GM23338 (cell line): Measurements from ENCODE around the gene GAA. TPM values are rescaled to one million over a fixed set of nuclear protein-coding genes. Genes with fewer than 3 reads are reported as not detected.

ENCODE experiments used
- ATAC-seq: fragments of 200-7000 bp; cut with Tn5 transposase; 3 replicates; pipeline ENCODE4 v1.9.1; 2020
- DNase-seq: peaks from one replicate; pipeline ENCODE4 v3.0.0-alpha.2; 2015; ENCODE audit warnings: low spot score
- H2AFZ ChIP-seq: fragments of 200-600 bp; sonication (generic); 2 replicates; pipeline ENCODE4 v1.8.0; 2016; ENCODE audit warnings: antibody characterized with exemption, mild to moderate bottlenecking, moderate library complexity
- H3F3A ChIP-seq: fragments of 200-600 bp; sonication (generic); replicated peaks from 2 replicates; pipeline ENCODE4 v1.8.0; 2017; ENCODE audit warnings: antibody characterized with exemption, mixed run types, low read depth
- H3K27ac ChIP-seq: fragments of 200-600 bp; sonication (generic); 2 replicates; pipeline ENCODE4 v1.6.1; 2016; ENCODE audit warnings: low read depth
- H3K27me3 ChIP-seq: fragments of 200-600 bp; sonication (generic); 2 replicates; pipeline ENCODE4 v1.8.0; 2016; ENCODE audit warnings: mild to moderate bottlenecking, mixed run types, moderate library complexity; ENCODE audit not compliant: insufficient read depth
- H3K36me3 ChIP-seq: fragments of 200-600 bp; sonication (generic); 2 replicates; pipeline ENCODE4 v1.8.0; 2016; ENCODE audit warnings: mild to moderate bottlenecking; ENCODE audit not compliant: insufficient read depth
- H3K4me1 ChIP-seq: fragments of 200-600 bp; sonication (generic); 2 replicates; pipeline ENCODE4 v1.8.0; 2016; ENCODE audit warnings: mild to moderate bottlenecking, moderate library complexity; ENCODE audit not compliant: insufficient read depth
- H3K4me2 ChIP-seq: fragments of 200-600 bp; sonication (generic); 2 replicates; pipeline ENCODE4 v1.7.1; 2017; ENCODE audit warnings: mixed run types
- H3K4me3 ChIP-seq: fragments of 200-600 bp; sonication (generic); 2 replicates; pipeline ENCODE4 v1.6.1; 2016; ENCODE audit warnings: mixed run types
- H3K79me2 ChIP-seq: fragments of 200-600 bp; sonication (generic); replicated peaks from 2 replicates; pipeline ENCODE4 v1.8.0; 2017; ENCODE audit warnings: mild to moderate bottlenecking; ENCODE audit not compliant: insufficient read depth
- H3K9me2 ChIP-seq: fragments of 200-600 bp; sonication (generic); 2 replicates; pipeline ENCODE4 v1.8.0; 2017; ENCODE audit not compliant: insufficient read depth
- H4K20me1 ChIP-seq: fragments of 200-600 bp; sonication (generic); replicated peaks from 2 replicates; pipeline ENCODE4 v1.8.0; 2017; ENCODE audit warnings: mild to moderate bottlenecking; ENCODE audit not compliant: insufficient read depth
- H3K27ac Mint-ChIP-seq: 2 replicates; pipeline ENCODE4 v1.8.0; 2020; ENCODE audit warnings: inconsistent platforms, mild to moderate bottlenecking, moderate library complexity, mixed read lengths
- H3K27me3 Mint-ChIP-seq: 3 replicates; pipeline ENCODE4 v1.8.0; 2022; ENCODE audit warnings: low read depth, mild to moderate bottlenecking, moderate library complexity, mixed read lengths, inconsistent platforms; ENCODE audit not compliant: insufficient read depth, poor library complexity
- H3K36me3 Mint-ChIP-seq: 3 replicates; pipeline ENCODE4 v1.8.0; 2021; ENCODE audit warnings: low read depth, mild to moderate bottlenecking, inconsistent platforms, moderate library complexity, mixed read lengths
- H3K4me1 Mint-ChIP-seq: 3 replicates; pipeline ENCODE4 v1.8.0; 2020; ENCODE audit warnings: mild to moderate bottlenecking, inconsistent platforms, mixed read lengths
- H3K4me3 Mint-ChIP-seq: 3 replicates; pipeline ENCODE4 v1.8.0; 2021; ENCODE audit warnings: moderate library complexity, mild to moderate bottlenecking, inconsistent platforms, mixed read lengths
- H3K9me3 Mint-ChIP-seq: 3 replicates; pipeline ENCODE4 v1.8.0; 2020; ENCODE audit warnings: moderate library complexity, mild to moderate bottlenecking, inconsistent platforms, mixed read lengths
- CTCF ChIP-seq, 2 experiments: fragments of 200-600 bp in 1 of 2; sonication (generic) in 1 of 2; conservative IDR thresholded peaks; 2 replicates each; pipeline versions ENCODE4 v1.5.1 to v1.6.1; 2016 to 2017; ENCODE audit warnings: antibody characterized with exemption in 2 of 2, low read depth in 2 of 2, mild to moderate bottlenecking in 2 of 2, moderate library complexity in 1 of 2
- ETS1 ChIP-seq: IDR thresholded peaks from 2 replicates; pipeline ENCODE4 v1.6.1; 2016; ENCODE audit warnings: antibody characterized with exemption
- JUNB ChIP-seq: IDR thresholded peaks from one replicate; pipeline ENCODE4 v1.6.1; 2016; ENCODE audit warnings: antibody characterized with exemption; ENCODE audit not compliant: unreplicated experiment
- NANOG ChIP-seq: IDR thresholded peaks from 2 replicates; pipeline ENCODE4 v1.6.1; 2016; ENCODE audit warnings: antibody characterized with exemption, borderline replicate concordance
- POLR2AphosphoS5 ChIP-seq: IDR thresholded peaks from 2 replicates; pipeline ENCODE4 v1.6.1; 2016; ENCODE audit warnings: antibody characterized with exemption, low read depth
- REST ChIP-seq: IDR thresholded peaks from one replicate; pipeline ENCODE4 v1.6.1; 2018; ENCODE audit warnings: antibody characterized with exemption; ENCODE audit not compliant: unreplicated experiment
- ZNF114 ChIP-seq: fragments of 250-450 bp; sonication (Bioruptor Pico); IDR thresholded peaks from 2 replicates; pipeline ENCODE4 v1.5.0; 2020; ENCODE audit warnings: mild to moderate bottlenecking, moderate library complexity
- polyA plus RNA-seq: library from polyadenylated mRNA; unstranded; fragments of >200 nt; fragmentation: Nextera tagmentation; extraction: Ambion mirVana; gene quantifications from 2 replicates; pipeline ENCODE4 v1.2.1, GENCODE V29; 2016
- total RNA-seq: library from RNA; depleted of rRNA; stranded (reverse); fragments of >200 nt; shearing (Covaris generic); gene quantifications from 2 replicates; pipeline ENCODE4 v1.2.3, GENCODE V29; 2014
- TF ChIP-seq, protein P1 (sequence below): fragments of 250-450 bp; sonication (Bioruptor Pico); IDR thresholded peaks from 2 replicates; pipeline ENCODE4 v1.5.0; 2020; ENCODE audit warnings: mild to moderate bottlenecking, moderate library complexity

The GAA gene
- total and polyA plus RNA-seq, 2 experiments from 2014 or later, result 72.5 to 98.1 TPM

DNA sequence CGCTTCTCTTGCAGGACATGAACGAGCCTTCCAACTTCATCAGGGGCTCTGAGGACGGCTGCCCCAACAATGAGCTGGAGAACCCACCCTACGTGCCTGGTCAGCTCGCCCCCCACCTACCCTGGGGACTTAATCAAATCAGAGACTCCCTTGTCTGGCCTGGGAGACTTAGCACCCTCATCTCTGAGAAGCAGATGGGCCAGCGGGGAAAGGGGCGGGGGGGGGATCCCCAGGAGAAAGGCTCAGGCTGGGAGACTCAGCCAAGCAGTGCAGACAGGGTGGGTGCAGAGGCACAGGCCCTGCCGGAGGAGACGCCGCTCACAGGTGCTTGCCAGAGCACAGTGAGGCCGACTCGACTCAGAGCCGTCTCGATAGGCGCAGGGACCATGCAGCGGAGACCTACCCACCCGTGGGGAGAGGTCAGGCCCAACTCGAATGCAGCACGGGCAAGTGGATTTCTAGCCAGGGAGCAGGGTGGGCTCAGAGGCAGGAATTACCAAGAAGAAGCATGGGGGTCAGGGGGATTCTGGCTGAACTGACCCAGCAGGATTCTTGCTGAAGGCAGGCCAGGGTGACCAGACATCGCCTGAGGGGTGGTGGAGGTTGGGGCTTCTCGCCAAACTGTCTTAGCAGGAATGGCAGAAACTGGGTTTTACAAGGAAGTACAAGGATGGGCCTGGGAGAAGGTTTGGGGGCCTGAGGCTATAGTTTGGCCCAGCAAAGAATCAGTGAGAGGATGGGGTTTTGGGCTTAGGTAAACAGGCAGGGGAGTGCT is 9.7 kb downstream of the GAA start:
- ATAC-seq (no peak), DNase-seq (no peak)
- Histone ChIP-seq H3K27ac (no peak overlapping the region), H4K20me1 (no peaks in the 10 kb centered on the region), H3K9me2 (no peaks in the 10 kb centered on the region), H3K79me2 (no peaks in the 10 kb centered on the region), H3K4me3 (no peak overlapping the region), H3K4me2 (no peak overlapping the region), H3K4me1 (peaks cover 3% of the 10 kb centered on the region; the same call in 1 of the 2 replicates), H3K36me3 (no peaks in the 10 kb centered on the region; the same call in 1 of the 2 replicates), H3K27me3 (no peaks in the 10 kb centered on the region), H2AFZ (no peak overlapping the region), H3F3A (0 out of 2 replicates have a peak, but pooled peaks cover 5% of the 10 kb centered on the region)
- H3K4me1 Mint-ChIP-seq, result peaks cover 14% of the 10 kb centered on the region
- H3K27ac Mint-ChIP-seq, result peak overlapping the region; percentile 32; the same call in 1 of the 2 replicates
- TF ChIP-seq ZNF114 (CRISPR knock-in tag), result no peak
- no peak for TF ChIP-seq REST
- TF ChIP-seq JUNB, result no peak
- no peak for TF ChIP-seq ETS1
- no peak for TF ChIP-seq POLR2AphosphoS5
- TF ChIP-seq, protein P1, sequence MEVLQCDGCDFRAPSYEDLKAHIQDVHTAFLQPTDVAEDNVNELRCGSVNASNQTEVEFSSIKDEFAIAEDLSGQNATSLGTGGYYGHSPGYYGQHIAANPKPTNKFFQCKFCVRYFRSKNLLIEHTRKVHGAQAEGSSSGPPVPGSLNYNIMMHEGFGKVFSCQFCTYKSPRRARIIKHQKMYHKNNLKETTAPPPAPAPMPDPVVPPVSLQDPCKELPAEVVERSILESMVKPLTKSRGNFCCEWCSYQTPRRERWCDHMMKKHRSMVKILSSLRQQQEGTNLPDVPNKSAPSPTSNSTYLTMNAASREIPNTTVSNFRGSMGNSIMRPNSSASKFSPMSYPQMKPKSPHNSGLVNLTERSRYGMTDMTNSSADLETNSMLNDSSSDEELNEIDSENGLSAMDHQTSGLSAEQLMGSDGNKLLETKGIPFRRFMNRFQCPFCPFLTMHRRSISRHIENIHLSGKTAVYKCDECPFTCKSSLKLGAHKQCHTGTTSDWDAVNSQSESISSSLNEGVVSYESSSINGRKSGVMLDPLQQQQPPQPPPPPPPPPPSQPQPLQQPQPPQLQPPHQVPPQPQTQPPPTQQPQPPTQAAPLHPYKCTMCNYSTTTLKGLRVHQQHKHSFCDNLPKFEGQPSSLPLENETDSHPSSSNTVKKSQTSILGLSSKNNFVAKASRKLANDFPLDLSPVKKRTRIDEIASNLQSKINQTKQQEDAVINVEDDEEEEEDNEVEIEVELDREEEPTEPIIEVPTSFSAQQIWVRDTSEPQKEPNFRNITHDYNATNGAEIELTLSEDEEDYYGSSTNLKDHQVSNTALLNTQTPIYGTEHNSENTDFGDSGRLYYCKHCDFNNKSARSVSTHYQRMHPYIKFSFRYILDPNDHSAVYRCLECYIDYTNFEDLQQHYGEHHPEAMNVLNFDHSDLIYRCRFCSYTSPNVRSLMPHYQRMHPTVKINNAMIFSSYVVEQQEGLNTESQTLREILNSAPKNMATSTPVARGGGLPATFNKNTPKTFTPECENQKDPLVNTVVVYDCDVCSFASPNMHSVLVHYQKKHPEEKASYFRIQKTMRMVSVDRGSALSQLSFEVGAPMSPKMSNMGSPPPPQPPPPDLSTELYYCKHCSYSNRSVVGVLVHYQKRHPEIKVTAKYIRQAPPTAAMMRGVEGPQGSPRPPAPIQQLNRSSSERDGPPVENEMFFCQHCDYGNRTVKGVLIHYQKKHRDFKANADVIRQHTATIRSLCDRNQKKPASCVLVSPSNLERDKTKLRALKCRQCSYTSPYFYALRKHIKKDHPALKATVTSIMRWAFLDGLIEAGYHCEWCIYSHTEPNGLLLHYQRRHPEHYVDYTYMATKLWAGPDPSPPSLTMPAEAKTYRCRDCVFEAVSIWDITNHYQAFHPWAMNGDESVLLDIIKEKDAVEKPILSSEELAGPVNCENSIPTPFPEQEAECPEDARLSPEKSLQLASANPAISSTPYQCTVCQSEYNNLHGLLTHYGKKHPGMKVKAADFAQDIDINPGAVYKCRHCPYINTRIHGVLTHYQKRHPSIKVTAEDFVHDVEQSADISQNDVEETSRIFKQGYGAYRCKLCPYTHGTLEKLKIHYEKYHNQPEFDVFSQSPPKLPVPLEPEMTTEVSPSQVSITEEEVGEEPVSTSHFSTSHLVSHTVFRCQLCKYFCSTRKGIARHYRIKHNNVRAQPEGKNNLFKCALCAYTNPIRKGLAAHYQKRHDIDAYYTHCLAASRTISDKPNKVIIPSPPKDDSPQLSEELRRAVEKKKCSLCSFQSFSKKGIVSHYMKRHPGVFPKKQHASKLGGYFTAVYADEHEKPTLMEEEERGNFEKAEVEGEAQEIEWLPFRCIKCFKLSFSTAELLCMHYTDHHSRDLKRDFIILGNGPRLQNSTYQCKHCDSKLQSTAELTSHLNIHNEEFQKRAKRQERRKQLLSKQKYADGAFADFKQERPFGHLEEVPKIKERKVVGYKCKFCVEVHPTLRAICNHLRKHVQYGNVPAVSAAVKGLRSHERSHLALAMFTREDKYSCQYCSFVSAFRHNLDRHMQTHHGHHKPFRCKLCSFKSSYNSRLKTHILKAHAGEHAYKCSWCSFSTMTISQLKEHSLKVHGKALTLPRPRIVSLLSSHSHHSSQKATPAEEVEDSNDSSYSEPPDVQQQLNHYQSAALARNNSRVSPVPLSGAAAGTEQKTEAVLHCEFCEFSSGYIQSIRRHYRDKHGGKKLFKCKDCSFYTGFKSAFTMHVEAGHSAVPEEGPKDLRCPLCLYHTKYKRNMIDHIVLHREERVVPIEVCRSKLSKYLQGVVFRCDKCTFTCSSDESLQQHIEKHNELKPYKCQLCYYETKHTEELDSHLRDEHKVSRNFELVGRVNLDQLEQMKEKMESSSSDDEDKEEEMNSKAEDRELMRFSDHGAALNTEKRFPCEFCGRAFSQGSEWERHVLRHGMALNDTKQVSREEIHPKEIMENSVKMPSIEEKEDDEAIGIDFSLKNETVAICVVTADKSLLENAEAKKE (CRISPR knock-in tag), result no peak
- TF ChIP-seq NANOG, result no peak
- no peak for TF ChIP-seq CTCF (conservative IDR thresholded peaks at IDR 0.05; ENCODE audit: low read depth in 2 of 2)
- peaks cover under 1% of the 10 kb centered on the region for H3K27me3 Mint-ChIP-seq
- no peak overlapping the region; the same call in 2 of the 3 replicates for H3K4me3 Mint-ChIP-seq
- peaks cover 20% of the 10 kb centered on the region; the same call in 2 of the 3 replicates for H3K36me3 Mint-ChIP-seq
- no peaks in the 10 kb centered on the region; the same call in 1 of the 3 replicates for H3K9me3 Mint-ChIP-seq
